GM23338 (cell line): ENCODE measurements around the gene PARP3. TPM values are rescaled to one million over a fixed set of nuclear protein-coding genes. Genes with fewer than 3 reads are reported as not detected.

ENCODE experiments used
- ATAC-seq: fragments of 200-7000 bp; cut with Tn5 transposase; 3 replicates; pipeline ENCODE4 v1.9.1; 2020
- DNase-seq: peaks from one replicate; pipeline ENCODE4 v3.0.0-alpha.2; 2015; ENCODE audit warnings: low spot score
- H2AFZ ChIP-seq: fragments of 200-600 bp; sonication (generic); 2 replicates; pipeline ENCODE4 v1.8.0; 2016; ENCODE audit warnings: antibody characterized with exemption, mild to moderate bottlenecking, moderate library complexity
- H3F3A ChIP-seq: fragments of 200-600 bp; sonication (generic); replicated peaks from 2 replicates; pipeline ENCODE4 v1.8.0; 2017; ENCODE audit warnings: antibody characterized with exemption, mixed run types, low read depth
- H3K27ac ChIP-seq: fragments of 200-600 bp; sonication (generic); 2 replicates; pipeline ENCODE4 v1.6.1; 2016; ENCODE audit warnings: low read depth
- H3K27me3 ChIP-seq: fragments of 200-600 bp; sonication (generic); 2 replicates; pipeline ENCODE4 v1.8.0; 2016; ENCODE audit warnings: mild to moderate bottlenecking, mixed run types, moderate library complexity; ENCODE audit not compliant: insufficient read depth
- H3K36me3 ChIP-seq: fragments of 200-600 bp; sonication (generic); 2 replicates; pipeline ENCODE4 v1.8.0; 2016; ENCODE audit warnings: mild to moderate bottlenecking; ENCODE audit not compliant: insufficient read depth
- H3K4me1 ChIP-seq: fragments of 200-600 bp; sonication (generic); 2 replicates; pipeline ENCODE4 v1.8.0; 2016; ENCODE audit warnings: mild to moderate bottlenecking, moderate library complexity; ENCODE audit not compliant: insufficient read depth
- H3K4me2 ChIP-seq: fragments of 200-600 bp; sonication (generic); 2 replicates; pipeline ENCODE4 v1.7.1; 2017; ENCODE audit warnings: mixed run types
- H3K4me3 ChIP-seq: fragments of 200-600 bp; sonication (generic); 2 replicates; pipeline ENCODE4 v1.6.1; 2016; ENCODE audit warnings: mixed run types
- H3K79me2 ChIP-seq: fragments of 200-600 bp; sonication (generic); replicated peaks from 2 replicates; pipeline ENCODE4 v1.8.0; 2017; ENCODE audit warnings: mild to moderate bottlenecking; ENCODE audit not compliant: insufficient read depth
- H3K9me2 ChIP-seq: fragments of 200-600 bp; sonication (generic); 2 replicates; pipeline ENCODE4 v1.8.0; 2017; ENCODE audit not compliant: insufficient read depth
- H4K20me1 ChIP-seq: fragments of 200-600 bp; sonication (generic); replicated peaks from 2 replicates; pipeline ENCODE4 v1.8.0; 2017; ENCODE audit warnings: mild to moderate bottlenecking; ENCODE audit not compliant: insufficient read depth
- H3K27ac Mint-ChIP-seq: 2 replicates; pipeline ENCODE4 v1.8.0; 2020; ENCODE audit warnings: inconsistent platforms, mild to moderate bottlenecking, moderate library complexity, mixed read lengths
- H3K27me3 Mint-ChIP-seq: 3 replicates; pipeline ENCODE4 v1.8.0; 2022; ENCODE audit warnings: low read depth, mild to moderate bottlenecking, moderate library complexity, mixed read lengths, inconsistent platforms; ENCODE audit not compliant: insufficient read depth, poor library complexity
- H3K36me3 Mint-ChIP-seq: 3 replicates; pipeline ENCODE4 v1.8.0; 2021; ENCODE audit warnings: low read depth, mild to moderate bottlenecking, inconsistent platforms, moderate library complexity, mixed read lengths
- H3K4me1 Mint-ChIP-seq: 3 replicates; pipeline ENCODE4 v1.8.0; 2020; ENCODE audit warnings: mild to moderate bottlenecking, inconsistent platforms, mixed read lengths
- H3K4me3 Mint-ChIP-seq: 3 replicates; pipeline ENCODE4 v1.8.0; 2021; ENCODE audit warnings: moderate library complexity, mild to moderate bottlenecking, inconsistent platforms, mixed read lengths
- H3K9me3 Mint-ChIP-seq: 3 replicates; pipeline ENCODE4 v1.8.0; 2020; ENCODE audit warnings: moderate library complexity, mild to moderate bottlenecking, inconsistent platforms, mixed read lengths
- CREB1 ChIP-seq: fragments of 250-450 bp; sonication (Bioruptor Pico); IDR thresholded peaks from 2 replicates; pipeline ENCODE4 v1.5.0; 2020; ENCODE audit warnings: low read depth, mild to moderate bottlenecking, moderate library complexity
- EZH2 ChIP-seq: fragments of 200-600 bp; sonication (generic); IDR thresholded peaks from one replicate; pipeline ENCODE4 v1.8.0; 2017; ENCODE audit warnings: antibody characterized with exemption, mild to moderate bottlenecking, low read depth; ENCODE audit not compliant: unreplicated experiment
- EZH2phosphoT487 ChIP-seq: fragments of 200-600 bp; sonication (generic); IDR thresholded peaks from one replicate; pipeline ENCODE4 v1.8.1; 2018; ENCODE audit warnings: antibody characterized with exemption; ENCODE audit not compliant: unreplicated experiment
- NANOG ChIP-seq: IDR thresholded peaks from 2 replicates; pipeline ENCODE4 v1.6.1; 2016; ENCODE audit warnings: antibody characterized with exemption, borderline replicate concordance
- POLR2AphosphoS5 ChIP-seq: IDR thresholded peaks from 2 replicates; pipeline ENCODE4 v1.6.1; 2016; ENCODE audit warnings: antibody characterized with exemption, low read depth
- REST ChIP-seq: IDR thresholded peaks from one replicate; pipeline ENCODE4 v1.6.1; 2018; ENCODE audit warnings: antibody characterized with exemption; ENCODE audit not compliant: unreplicated experiment
- ZNF114 ChIP-seq: fragments of 250-450 bp; sonication (Bioruptor Pico); IDR thresholded peaks from 2 replicates; pipeline ENCODE4 v1.5.0; 2020; ENCODE audit warnings: mild to moderate bottlenecking, moderate library complexity
- polyA plus RNA-seq: library from polyadenylated mRNA; unstranded; fragments of >200 nt; fragmentation: Nextera tagmentation; extraction: Ambion mirVana; gene quantifications from 2 replicates; pipeline ENCODE4 v1.2.1, GENCODE V29; 2016
- total RNA-seq: library from RNA; depleted of rRNA; stranded (reverse); fragments of >200 nt; shearing (Covaris generic); gene quantifications from 2 replicates; pipeline ENCODE4 v1.2.3, GENCODE V29; 2014
- TF ChIP-seq, protein P1 (sequence below): IDR thresholded peaks from 2 replicates; pipeline ENCODE4 v1.6.1; 2016; ENCODE audit warnings: antibody characterized with exemption
- TF ChIP-seq, protein P2 (sequence below): fragments of 250-450 bp; sonication (Bioruptor Pico); IDR thresholded peaks from 2 replicates; pipeline ENCODE4 v1.5.0; 2020; ENCODE audit warnings: mild to moderate bottlenecking, moderate library complexity

PARP3 gene
- total and polyA plus RNA-seq, 2 experiments from 2014 or later, result 0.76 to 1.1 TPM

DNA sequence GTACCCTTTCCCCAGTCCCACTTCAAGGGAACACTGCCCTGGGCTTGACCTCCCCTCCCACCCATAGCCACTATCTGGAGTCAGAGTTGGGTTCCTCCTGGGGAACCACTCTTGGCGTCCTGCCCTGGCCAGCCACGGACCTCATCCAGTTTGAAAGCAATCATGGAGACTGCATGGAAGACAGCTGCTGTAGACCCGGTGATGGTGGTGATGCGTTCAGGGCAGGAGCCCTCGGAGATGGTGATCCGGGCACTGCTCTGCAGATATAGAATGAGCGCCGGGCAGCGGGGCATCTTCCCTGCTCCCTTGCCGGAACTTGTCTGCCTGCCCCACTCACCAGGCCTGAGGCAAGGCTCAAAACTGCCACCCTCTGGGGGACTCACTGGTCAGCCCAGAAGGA, 18.2 kb downstream of the PARP3 start:
- no peak for TF ChIP-seq ZNF114 (CRISPR knock-in tag)
- TF ChIP-seq, protein P1, sequence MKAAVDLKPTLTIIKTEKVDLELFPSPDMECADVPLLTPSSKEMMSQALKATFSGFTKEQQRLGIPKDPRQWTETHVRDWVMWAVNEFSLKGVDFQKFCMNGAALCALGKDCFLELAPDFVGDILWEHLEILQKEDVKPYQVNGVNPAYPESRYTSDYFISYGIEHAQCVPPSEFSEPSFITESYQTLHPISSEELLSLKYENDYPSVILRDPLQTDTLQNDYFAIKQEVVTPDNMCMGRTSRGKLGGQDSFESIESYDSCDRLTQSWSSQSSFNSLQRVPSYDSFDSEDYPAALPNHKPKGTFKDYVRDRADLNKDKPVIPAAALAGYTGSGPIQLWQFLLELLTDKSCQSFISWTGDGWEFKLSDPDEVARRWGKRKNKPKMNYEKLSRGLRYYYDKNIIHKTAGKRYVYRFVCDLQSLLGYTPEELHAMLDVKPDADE, result no peak
- no peak for TF ChIP-seq NANOG
- TF ChIP-seq REST, result no peak
- no peak for TF ChIP-seq POLR2AphosphoS5
- no peak for TF ChIP-seq CREB1 (CRISPR knock-in tag)
- TF ChIP-seq EZH2, result no peak
- TF ChIP-seq, protein P2, sequence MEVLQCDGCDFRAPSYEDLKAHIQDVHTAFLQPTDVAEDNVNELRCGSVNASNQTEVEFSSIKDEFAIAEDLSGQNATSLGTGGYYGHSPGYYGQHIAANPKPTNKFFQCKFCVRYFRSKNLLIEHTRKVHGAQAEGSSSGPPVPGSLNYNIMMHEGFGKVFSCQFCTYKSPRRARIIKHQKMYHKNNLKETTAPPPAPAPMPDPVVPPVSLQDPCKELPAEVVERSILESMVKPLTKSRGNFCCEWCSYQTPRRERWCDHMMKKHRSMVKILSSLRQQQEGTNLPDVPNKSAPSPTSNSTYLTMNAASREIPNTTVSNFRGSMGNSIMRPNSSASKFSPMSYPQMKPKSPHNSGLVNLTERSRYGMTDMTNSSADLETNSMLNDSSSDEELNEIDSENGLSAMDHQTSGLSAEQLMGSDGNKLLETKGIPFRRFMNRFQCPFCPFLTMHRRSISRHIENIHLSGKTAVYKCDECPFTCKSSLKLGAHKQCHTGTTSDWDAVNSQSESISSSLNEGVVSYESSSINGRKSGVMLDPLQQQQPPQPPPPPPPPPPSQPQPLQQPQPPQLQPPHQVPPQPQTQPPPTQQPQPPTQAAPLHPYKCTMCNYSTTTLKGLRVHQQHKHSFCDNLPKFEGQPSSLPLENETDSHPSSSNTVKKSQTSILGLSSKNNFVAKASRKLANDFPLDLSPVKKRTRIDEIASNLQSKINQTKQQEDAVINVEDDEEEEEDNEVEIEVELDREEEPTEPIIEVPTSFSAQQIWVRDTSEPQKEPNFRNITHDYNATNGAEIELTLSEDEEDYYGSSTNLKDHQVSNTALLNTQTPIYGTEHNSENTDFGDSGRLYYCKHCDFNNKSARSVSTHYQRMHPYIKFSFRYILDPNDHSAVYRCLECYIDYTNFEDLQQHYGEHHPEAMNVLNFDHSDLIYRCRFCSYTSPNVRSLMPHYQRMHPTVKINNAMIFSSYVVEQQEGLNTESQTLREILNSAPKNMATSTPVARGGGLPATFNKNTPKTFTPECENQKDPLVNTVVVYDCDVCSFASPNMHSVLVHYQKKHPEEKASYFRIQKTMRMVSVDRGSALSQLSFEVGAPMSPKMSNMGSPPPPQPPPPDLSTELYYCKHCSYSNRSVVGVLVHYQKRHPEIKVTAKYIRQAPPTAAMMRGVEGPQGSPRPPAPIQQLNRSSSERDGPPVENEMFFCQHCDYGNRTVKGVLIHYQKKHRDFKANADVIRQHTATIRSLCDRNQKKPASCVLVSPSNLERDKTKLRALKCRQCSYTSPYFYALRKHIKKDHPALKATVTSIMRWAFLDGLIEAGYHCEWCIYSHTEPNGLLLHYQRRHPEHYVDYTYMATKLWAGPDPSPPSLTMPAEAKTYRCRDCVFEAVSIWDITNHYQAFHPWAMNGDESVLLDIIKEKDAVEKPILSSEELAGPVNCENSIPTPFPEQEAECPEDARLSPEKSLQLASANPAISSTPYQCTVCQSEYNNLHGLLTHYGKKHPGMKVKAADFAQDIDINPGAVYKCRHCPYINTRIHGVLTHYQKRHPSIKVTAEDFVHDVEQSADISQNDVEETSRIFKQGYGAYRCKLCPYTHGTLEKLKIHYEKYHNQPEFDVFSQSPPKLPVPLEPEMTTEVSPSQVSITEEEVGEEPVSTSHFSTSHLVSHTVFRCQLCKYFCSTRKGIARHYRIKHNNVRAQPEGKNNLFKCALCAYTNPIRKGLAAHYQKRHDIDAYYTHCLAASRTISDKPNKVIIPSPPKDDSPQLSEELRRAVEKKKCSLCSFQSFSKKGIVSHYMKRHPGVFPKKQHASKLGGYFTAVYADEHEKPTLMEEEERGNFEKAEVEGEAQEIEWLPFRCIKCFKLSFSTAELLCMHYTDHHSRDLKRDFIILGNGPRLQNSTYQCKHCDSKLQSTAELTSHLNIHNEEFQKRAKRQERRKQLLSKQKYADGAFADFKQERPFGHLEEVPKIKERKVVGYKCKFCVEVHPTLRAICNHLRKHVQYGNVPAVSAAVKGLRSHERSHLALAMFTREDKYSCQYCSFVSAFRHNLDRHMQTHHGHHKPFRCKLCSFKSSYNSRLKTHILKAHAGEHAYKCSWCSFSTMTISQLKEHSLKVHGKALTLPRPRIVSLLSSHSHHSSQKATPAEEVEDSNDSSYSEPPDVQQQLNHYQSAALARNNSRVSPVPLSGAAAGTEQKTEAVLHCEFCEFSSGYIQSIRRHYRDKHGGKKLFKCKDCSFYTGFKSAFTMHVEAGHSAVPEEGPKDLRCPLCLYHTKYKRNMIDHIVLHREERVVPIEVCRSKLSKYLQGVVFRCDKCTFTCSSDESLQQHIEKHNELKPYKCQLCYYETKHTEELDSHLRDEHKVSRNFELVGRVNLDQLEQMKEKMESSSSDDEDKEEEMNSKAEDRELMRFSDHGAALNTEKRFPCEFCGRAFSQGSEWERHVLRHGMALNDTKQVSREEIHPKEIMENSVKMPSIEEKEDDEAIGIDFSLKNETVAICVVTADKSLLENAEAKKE (CRISPR knock-in tag), result no peak
- TF ChIP-seq EZH2phosphoT487, result no peak
- Mint-ChIP-seq H3K9me3 (no peaks in the 10 kb centered on the region; the same call in 2 of the 3 replicates), H3K27ac (no peak overlapping the region), H3K27me3 (peaks cover 30% of the 10 kb centered on the region), H3K4me3 (no peak overlapping the region), H3K36me3 (peaks cover 7% of the 10 kb centered on the region; the same call in 2 of the 3 replicates), H3K4me1 (peaks cover 24% of the 10 kb centered on the region)
- H3K27me3 ChIP-seq, result peaks cover 19% of the 10 kb centered on the region
- ATAC-seq (no peak), DNase-seq (no peak)
- no peaks in the 10 kb centered on the region for H3K79me2 ChIP-seq
- H2AFZ ChIP-seq, result no peak overlapping the region
- no peaks in the 10 kb centered on the region for H3K36me3 ChIP-seq
- H3F3A ChIP-seq, result 0 out of 2 replicates have a peak, but pooled peaks cover 5% of the 10 kb centered on the region
- peaks cover 12% of the 10 kb centered on the region; the same call in 1 of the 2 replicates for H3K4me1 ChIP-seq
- no peaks in the 10 kb centered on the region; the same call in 1 of the 2 replicates for H4K20me1 ChIP-seq
- no peak overlapping the region for H3K4me3 ChIP-seq
- H3K27ac ChIP-seq, result no peak overlapping the region
- no peak overlapping the region for H3K4me2 ChIP-seq
- no peaks in the 10 kb centered on the region for H3K9me2 ChIP-seq
